Smooth muscle cell (in vitro differentiated cells): ENCODE data around the gene CYLC2. TPM values are rescaled to one million over a fixed set of nuclear protein-coding genes. Genes with fewer than 3 reads are reported as not detected.

ENCODE experiments used
- DNase-seq: peaks from one replicate; lab custom pipeline; 2025; ENCODE audit not compliant: unreplicated experiment; lab: John Stamatoyannopoulos, UW
- H2AFZ ChIP-seq: fragments of 200-600 bp; sonication (generic); 2 replicates; pipeline ENCODE4 v1.6.0; 2016; ENCODE audit warnings: antibody characterized with exemption, low read depth, mild to moderate bottlenecking
- H3F3A ChIP-seq: fragments of 200-600 bp; sonication (generic); 2 replicates; pipeline ENCODE4 v1.6.0; 2017; ENCODE audit warnings: antibody characterized with exemption, low read depth
- H3K27ac ChIP-seq: fragments of 200-600 bp; sonication (generic); 2 replicates; pipeline ENCODE4 v1.5.1; 2016; ENCODE audit warnings: low read depth, mild to moderate bottlenecking
- H3K27me3 ChIP-seq: fragments of 200-600 bp; sonication (generic); 2 replicates; pipeline ENCODE4 v1.6.1; 2016; ENCODE audit warnings: low read depth, mild to moderate bottlenecking
- H3K36me3 ChIP-seq: fragments of 200-600 bp; sonication (generic); 2 replicates; pipeline ENCODE4 v1.5.1; 2016; ENCODE audit warnings: low read depth
- H3K4me1 ChIP-seq: fragments of 200-600 bp; sonication (generic); 2 replicates; pipeline ENCODE4 v1.5.1; 2016; ENCODE audit warnings: low read depth
- H3K4me2 ChIP-seq: fragments of 200-600 bp; sonication (generic); 2 replicates; pipeline ENCODE4 v1.6.0; 2016; ENCODE audit warnings: mild to moderate bottlenecking
- H3K4me3 ChIP-seq: fragments of 200-600 bp; sonication (generic); 2 replicates; pipeline ENCODE4 v1.5.1; 2016; ENCODE audit warnings: mild to moderate bottlenecking
- H3K79me2 ChIP-seq: fragments of 200-600 bp; sonication (generic); 2 replicates; pipeline ENCODE4 v1.6.0; 2016; ENCODE audit warnings: low read depth, mild to moderate bottlenecking
- H3K9ac ChIP-seq: fragments of 200-600 bp; sonication (generic); 2 replicates; pipeline ENCODE4 v1.6.0; 2016; ENCODE audit warnings: low read depth
- H3K9me3 ChIP-seq: fragments of 200-600 bp; sonication (generic); replicated peaks from 2 replicates; pipeline ENCODE4 v1.5.1; 2016; ENCODE audit warnings: low read depth
- H4K20me1 ChIP-seq: fragments of 200-600 bp; sonication (generic); 2 replicates; pipeline ENCODE4 v1.6.0; 2016; ENCODE audit warnings: low read depth
- WGBS: methylation state at CpG from one replicate; pipeline ENCODE4 v1.1.7; 2016; ENCODE audit warnings: low lambda C conversion rate; 5-methylcytosine and 5-hydroxymethylcytosine counted together
- polyA plus RNA-seq: library from polyadenylated mRNA; unstranded; fragments of >200 nt; fragmentation: Nextera tagmentation; extraction: Ambion mirVana; gene quantifications from 2 replicates; pipeline ENCODE4 v1.2.1, GENCODE V29; 2016
- small RNA-seq: library from RNA; depleted of rRNA; stranded (forward); fragments of <200 nt; gene quantifications from one replicate; pipeline ENCODE3, GENCODE V24; 2014
- total RNA-seq: library from RNA; depleted of rRNA; stranded (reverse); fragments of >200 nt; gene quantifications from 2 replicates; pipeline ENCODE4 v1.2.3, GENCODE V29; 2014
- TF ChIP-seq, protein P1 (sequence below): fragments of 200-600 bp; sonication (generic); IDR thresholded peaks from 2 replicates; pipeline ENCODE4 v1.5.1; 2017; ENCODE audit warnings: borderline replicate concordance, mild to moderate bottlenecking, antibody characterized with exemption; ENCODE audit not compliant: insufficient read depth, poor library complexity, severe bottlenecking

The CYLC2 gene
- total and polyA plus RNA-seq, 2 experiments from 2014 or later = not detected

DNA sequence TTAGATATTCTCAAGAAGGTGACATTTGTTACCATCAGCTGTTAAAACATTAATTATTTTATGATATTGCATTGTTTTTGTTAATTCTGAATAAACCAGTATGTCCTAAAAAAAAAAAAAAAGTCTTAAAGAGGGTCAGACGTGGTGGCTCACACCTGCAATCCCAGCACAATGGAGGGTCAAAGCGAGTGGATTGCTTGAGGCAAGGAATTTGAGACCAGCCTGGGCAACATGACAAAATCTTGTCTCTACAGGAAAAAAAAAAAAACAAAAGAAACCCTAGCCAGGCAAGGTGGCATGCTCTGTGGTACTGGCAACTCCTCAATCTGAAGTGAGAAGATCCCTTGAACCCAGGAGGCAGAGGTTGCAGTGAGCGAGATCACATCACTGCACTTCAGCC is 46.8 kb downstream of the CYLC2 start:
- Histone ChIP-seq H3K4me1 (no peaks in the 10 kb centered on the region), H3F3A (no peaks in the 10 kb centered on the region), H4K20me1 (no peaks in the 10 kb centered on the region), H3K4me3 (no peak overlapping the region), H3K9ac (no peak overlapping the region), H3K79me2 (no peaks in the 10 kb centered on the region), H3K27ac (no peak overlapping the region), H3K27me3 (no peaks in the 10 kb centered on the region), H2AFZ (no peak overlapping the region), H3K9me3 (no peaks in the 10 kb centered on the region), H3K36me3 (no peaks in the 10 kb centered on the region), H3K4me2 (no peak overlapping the region)
- 74% methylated on average over 3 of the region's 3 CpGs for whole genome bisulfite sequencing
- no peak for DNase-seq
- TF ChIP-seq, protein P1, sequence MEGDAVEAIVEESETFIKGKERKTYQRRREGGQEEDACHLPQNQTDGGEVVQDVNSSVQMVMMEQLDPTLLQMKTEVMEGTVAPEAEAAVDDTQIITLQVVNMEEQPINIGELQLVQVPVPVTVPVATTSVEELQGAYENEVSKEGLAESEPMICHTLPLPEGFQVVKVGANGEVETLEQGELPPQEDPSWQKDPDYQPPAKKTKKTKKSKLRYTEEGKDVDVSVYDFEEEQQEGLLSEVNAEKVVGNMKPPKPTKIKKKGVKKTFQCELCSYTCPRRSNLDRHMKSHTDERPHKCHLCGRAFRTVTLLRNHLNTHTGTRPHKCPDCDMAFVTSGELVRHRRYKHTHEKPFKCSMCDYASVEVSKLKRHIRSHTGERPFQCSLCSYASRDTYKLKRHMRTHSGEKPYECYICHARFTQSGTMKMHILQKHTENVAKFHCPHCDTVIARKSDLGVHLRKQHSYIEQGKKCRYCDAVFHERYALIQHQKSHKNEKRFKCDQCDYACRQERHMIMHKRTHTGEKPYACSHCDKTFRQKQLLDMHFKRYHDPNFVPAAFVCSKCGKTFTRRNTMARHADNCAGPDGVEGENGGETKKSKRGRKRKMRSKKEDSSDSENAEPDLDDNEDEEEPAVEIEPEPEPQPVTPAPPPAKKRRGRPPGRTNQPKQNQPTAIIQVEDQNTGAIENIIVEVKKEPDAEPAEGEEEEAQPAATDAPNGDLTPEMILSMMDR = no peak

Small RNA genes within 50 kb of the gene (small RNA-seq; reads per million reads assigned to genes)
- not detected for gene AL589823.1
